DND-41 (cell line): ENCODE data around the gene SAMSN1.

Experiments used
- ATAC-seq: fragments of 200-7000 bp; cut with Tn5 transposase; 3 replicates; pipeline ENCODE4 v1.9.1; 2021; ENCODE audit warnings: low read depth; ENCODE audit not compliant: insufficient read depth
- DNase-seq: peaks from one replicate; pipeline ENCODE4 v3.0.0-alpha.2; 2020
- H2AFZ ChIP-seq: 2 replicates; pipeline ENCODE4 v1.6.0; 2012; ENCODE audit warnings: low read depth, low read length
- H3K27ac ChIP-seq: 2 replicates; pipeline ENCODE4 v1.5.1; 2012; ENCODE audit warnings: low read length, inconsistent platforms
- H3K27me3 ChIP-seq: fragments of 200-600 bp; sonication (generic); 2 replicates; pipeline ENCODE4 v1.6.0; 2012; ENCODE audit warnings: low read length, mild to moderate bottlenecking, inconsistent platforms; ENCODE audit not compliant: insufficient read depth, poor library complexity
- H3K36me3 ChIP-seq: 2 replicates; pipeline ENCODE4 v1.5.1; 2012; ENCODE audit warnings: low read length, inconsistent platforms; ENCODE audit not compliant: insufficient read depth
- H3K4me1 ChIP-seq: 2 replicates; pipeline ENCODE4 v1.5.1; 2012; ENCODE audit warnings: mild to moderate bottlenecking, low read length; ENCODE audit not compliant: insufficient read depth
- H3K4me2 ChIP-seq: 2 replicates; pipeline ENCODE4 v1.6.0; 2012; ENCODE audit warnings: mild to moderate bottlenecking, moderate library complexity, low read length, inconsistent platforms; ENCODE audit not compliant: insufficient read depth
- H3K4me3 ChIP-seq, 2 experiments: fragments of 200-600 bp in 1 of 2; shearing (Covaris generic) in 1 of 2; 2 replicates each; pipeline ENCODE4 v1.5.1; 2012 to 2016; ENCODE audit warnings: inconsistent platforms in 2 of 2, low read length in 2 of 2, mild to moderate bottlenecking in 2 of 2, low read depth in 1 of 2, moderate library complexity in 1 of 2
- H3K79me2 ChIP-seq: 2 replicates; pipeline ENCODE4 v1.6.0; 2012; ENCODE audit warnings: low read length, inconsistent platforms; ENCODE audit not compliant: insufficient read depth
- H3K9ac ChIP-seq: 2 replicates; pipeline ENCODE4 v1.6.0; 2012; ENCODE audit warnings: low read depth, mild to moderate bottlenecking, inconsistent platforms, low read length, moderate library complexity
- H3K9me3 ChIP-seq: 2 replicates; pipeline ENCODE4 v1.5.1; 2012; ENCODE audit warnings: low read length, moderate library complexity, mild to moderate bottlenecking, inconsistent platforms; ENCODE audit not compliant: insufficient read depth, severe bottlenecking
- H4K20me1 ChIP-seq: 2 replicates; pipeline ENCODE4 v1.6.0; 2012; ENCODE audit warnings: low read length; ENCODE audit not compliant: insufficient read depth
- CTCF ChIP-seq: IDR thresholded peaks from 2 replicates; pipeline ENCODE4 v1.5.1; 2012; ENCODE audit warnings: borderline replicate concordance, low read length, moderate library complexity, mild to moderate bottlenecking; ENCODE audit not compliant: poor library complexity, severe bottlenecking; ENCODE audit errors: extremely low read depth
- EZH2 ChIP-seq: IDR thresholded peaks from 3 replicates; pipeline ENCODE4 v1.6.1; 2012; ENCODE audit warnings: borderline replicate concordance, low read depth, mild to moderate bottlenecking, moderate library complexity, low read length, inconsistent platforms; ENCODE audit not compliant: severe bottlenecking

Gene SAMSN1

GRCh38 chr21:14585122-14585521 is 39.0 kb upstream of the SAMSN1 start:
- H4K20me1 ChIP-seq: no peaks in the 10 kb centered on the region
- H3K79me2 ChIP-seq: no peaks in the 10 kb centered on the region
- TF ChIP-seq EZH2 (no peak), CTCF (no peak)
- no peak for DNase-seq
- no peak overlapping the region for H3K4me3 ChIP-seq
- H3K27ac ChIP-seq: no peak overlapping the region
- no peak overlapping the region for H3K4me2 ChIP-seq
- peaks cover 8% of the 10 kb centered on the region; the same call in 1 of the 2 replicates for H3K4me1 ChIP-seq
- no peak for ATAC-seq
- H3K27me3 ChIP-seq: no peaks in the 10 kb centered on the region
- no peak overlapping the region for H3K9ac ChIP-seq
- H3K9me3 ChIP-seq: no peaks in the 10 kb centered on the region
- H2AFZ ChIP-seq: no peak overlapping the region
- H3K36me3 ChIP-seq: no peaks in the 10 kb centered on the region

GRCh38 chr21:14584357-14585095 is 38.4 kb upstream of the SAMSN1 start:
- H3K9ac ChIP-seq: no peak overlapping the region
- ATAC-seq: no peak
- H3K79me2 ChIP-seq: no peaks in the 10 kb centered on the region
- H3K4me3 ChIP-seq: no peak overlapping the region
- H3K27me3 ChIP-seq: no peaks in the 10 kb centered on the region
- H4K20me1 ChIP-seq: no peaks in the 10 kb centered on the region
- H3K4me1 ChIP-seq: peaks cover 8% of the 10 kb centered on the region; the same call in 1 of the 2 replicates
- TF ChIP-seq CTCF: no peak
- H2AFZ ChIP-seq: no peak overlapping the region
- no peak for DNase-seq
- no peak overlapping the region for H3K4me2 ChIP-seq
- no peak overlapping the region for H3K27ac ChIP-seq
- no peaks in the 10 kb centered on the region for H3K36me3 ChIP-seq
- no peaks in the 10 kb centered on the region for H3K9me3 ChIP-seq

- DNase-seq (no peak), ATAC-seq (no peak)
- Histone ChIP-seq H4K20me1 (no peaks in the 10 kb centered on the region), H3K9me3 (no peaks in the 10 kb centered on the region), H3K4me3 (no peak overlapping the region), H3K4me1 (peaks cover 8% of the 10 kb centered on the region; the same call in 1 of the 2 replicates), H3K79me2 (no peaks in the 10 kb centered on the region), H3K4me2 (no peak overlapping the region), H3K36me3 (no peaks in the 10 kb centered on the region), H2AFZ (no peak overlapping the region), H3K9ac (no peak overlapping the region), H3K27me3 (no peaks in the 10 kb centered on the region), H3K27ac (no peak overlapping the region)
- TF ChIP-seq CTCF (no peak), EZH2 (no peak)
These were observed 37.6 kb upstream of the SAMSN1 start for GRCh38 chr21:14583629-14584255.
